Right lobe of liver (tissue), 4 donors: Measurements from ENCODE around the gene MSL3.

ENCODE experiments used
- CTCF ChIP-seq, 4 donors: fragments of 200-600 bp in 3 of 4; fragments of 450-650 bp in 1 of 4; IDR thresholded peaks; one replicate each; pipeline versions ENCODE4 v1.5.1 to v1.8.0; 2016 to 2022; ENCODE audit warnings: antibody characterized with exemption in 4 of 4, mild to moderate bottlenecking in 2 of 4
- POLR2A ChIP-seq: fragments of 450-650 bp; IDR thresholded peaks from one replicate; pipeline ENCODE4 v1.6.1; 2017; ENCODE audit warnings: antibody characterized with exemption, mild to moderate bottlenecking
- donor health status: DM: no; HTN: no; CAD: no.
- donor health status: DM: no; HTN: no; CAD: no.
- donor health status: DM: no; HTN: yes; CAD: no.

- TF ChIP-seq CTCF (IDR thresholded peaks at IDR 0.05) (no peak), POLR2A (no peak)
Measured at GRCh38 chrX:11733614-11734013, 24.4 kb upstream of the MSL3 start.
